HepG2 (cell line): ENCODE measurements around the gene ZNF584. TPM values are rescaled to one million over a fixed set of nuclear protein-coding genes. Genes with fewer than 3 reads are reported as not detected.
A peak's percentile ranks its signal among the peaks of the same experiment; 100 is the strongest.

Experiments
- AKNA ChIP-seq: sonication (generic); formaldehyde crosslinking; IDR thresholded peaks from 2 replicates; pipeline ENCODE4 v1.4.0; 2020; ENCODE audit warnings: missing genetic modification reagents, borderline replicate concordance
- ATF2 ChIP-seq: sonication (generic); formaldehyde crosslinking; IDR thresholded peaks from 2 replicates; pipeline ENCODE4 v1.4.0; 2020; ENCODE audit warnings: missing genetic modification reagents
- ATF7-NPFF ChIP-seq: sonication (generic); formaldehyde crosslinking; IDR thresholded peaks from 2 replicates; pipeline ENCODE4 v1.8.1; 2023; ENCODE audit warnings: mild to moderate bottlenecking, low read depth, missing genetic modification reagents, moderate library complexity
- ELK4 ChIP-seq: sonication (generic); formaldehyde crosslinking; IDR thresholded peaks from 2 replicates; pipeline ENCODE4 v1.9.0; 2021; ENCODE audit warnings: missing genetic modification reagents, borderline replicate concordance
- GLMP ChIP-seq: sonication (generic); formaldehyde crosslinking; IDR thresholded peaks from 2 replicates; pipeline ENCODE4 v1.9.0; 2021; ENCODE audit warnings: missing genetic modification reagents, mild to moderate bottlenecking, borderline replicate concordance
- JUNB ChIP-seq: sonication (generic); formaldehyde crosslinking; IDR thresholded peaks from 2 replicates; pipeline ENCODE4 v1.8.0; 2022; ENCODE audit warnings: missing genetic modification reagents, mild to moderate bottlenecking, borderline replicate concordance
- KDM6A ChIP-seq: IDR thresholded peaks from 2 replicates; pipeline ENCODE4 v1.6.1; 2016; ENCODE audit warnings: low read depth
- KMT2B ChIP-seq: IDR thresholded peaks from 2 replicates; pipeline ENCODE4 v1.6.1; 2016; ENCODE audit warnings: missing genetic modification reagents, missing compliant biosample characterization
- MTA1 ChIP-seq: sonication (generic); formaldehyde crosslinking; IDR thresholded peaks from 2 replicates; pipeline ENCODE4 v1.4.0; 2020; ENCODE audit warnings: missing genetic modification reagents, mild to moderate bottlenecking, borderline replicate concordance
- RFXANK ChIP-seq: IDR thresholded peaks from 2 replicates; pipeline ENCODE4 v1.6.1; 2016
- TRAFD1 ChIP-seq: sonication (generic); formaldehyde crosslinking; IDR thresholded peaks from 2 replicates; pipeline ENCODE4 v1.5.1; 2020; ENCODE audit warnings: missing genetic modification reagents, mild to moderate bottlenecking, borderline replicate concordance
- ZFP41 ChIP-seq: sonication (generic); formaldehyde crosslinking; IDR thresholded peaks from 2 replicates; pipeline ENCODE4 v1.4.0; 2020; ENCODE audit warnings: mild to moderate bottlenecking, missing genetic modification reagents, borderline replicate concordance
- ZNF350 ChIP-seq: sonication (generic); formaldehyde crosslinking; IDR thresholded peaks from 2 replicates; pipeline ENCODE4 v1.4.0; 2020; ENCODE audit warnings: mild to moderate bottlenecking, low read depth, missing genetic modification reagents, borderline replicate concordance
- ZNF710 ChIP-seq: sonication (generic); formaldehyde crosslinking; IDR thresholded peaks from 2 replicates; pipeline ENCODE4 v1.5.0; 2020; ENCODE audit warnings: mild to moderate bottlenecking, missing genetic modification reagents, borderline replicate concordance
- ZSCAN25 ChIP-seq: sonication (generic); formaldehyde crosslinking; IDR thresholded peaks from 2 replicates; pipeline ENCODE4 v1.8.0; 2022; ENCODE audit warnings: mild to moderate bottlenecking, missing genetic modification reagents
- polyA plus RNA-seq, 8 experiments: library from polyadenylated mRNA; depleted of rRNA in 3 of 8; stranded (reverse) in 7 of 8; unstranded in 1 of 8; fragments of >200 nt; fragmentation: Illumina TruSeq in 4 of 8; extraction: Trizol in 4 of 8; gene quantifications; 2 replicates each; pipeline versions ENCODE4 v1.2.1 to v1.2.3, GENCODE V29; 2011 to 2016; ENCODE audit warnings: low read depth in 4 of 8, missing spikeins in 1 of 8, mixed read lengths in 1 of 8; ENCODE audit not compliant: insufficient read depth in 1 of 8
- total RNA-seq, 5 experiments: library from RNA; depleted of rRNA; stranded (reverse); fragments of >200 nt; fragmentation: Illumina TruSeq; extraction: Trizol; gene quantifications; 2 replicates each; pipeline ENCODE4 v1.2.3, GENCODE V29; 2016; ENCODE audit warnings: low read depth in 1 of 5

Gene ZNF584
- total and polyA plus RNA-seq, 2 of the 13 experiments (the other 11 are each of a cell fraction or from before 2014, with no cell fraction given) = 2.4 to 7.0 TPM

GRCh38 chr19:58451358-58452101, 43.1 kb downstream of the ZNF584 start, which contains the start of gene ZNF324B (continued):
- TF ChIP-seq ZNF710 (CRISPR knock-in tag) (no peak), ZNF350 (peak; percentile 27; the same call in 1 of the 2 replicates), ZFP41 (CRISPR knock-in tag) (no peak), ZSCAN25 (CRISPR knock-in tag) (no peak), TRAFD1 (CRISPR knock-in tag) (no peak), JUNB (no peak), GLMP (CRISPR knock-in tag) (no peak), ELK4 (CRISPR knock-in tag) (no peak), ATF2 (CRISPR knock-in tag) (no peak; the same call in 1 of the 2 replicates), ATF7-NPFF (0 out of 2 replicates have a peak, but pooled peaks have one; percentile 34), KDM6A (no peak), MTA1 (CRISPR knock-in tag) (no peak), AKNA (CRISPR knock-in tag) (no peak), KMT2B (0 out of 2 replicates have a peak, but pooled peaks have one; percentile 51), RFXANK (no peak)
